Raji (cell line): ENCODE measurements around the gene STKLD1.

ENCODE experiments used
- POLR2A ChIP-seq: IDR thresholded peaks from 2 replicates; pipeline ENCODE4 v1.6.1; 2011; ENCODE audit warnings: low read depth, low read length, control low read depth; ENCODE audit not compliant: insufficient read depth

STKLD1 gene

GRCh38 chr9:133454325-133454724 lies 78.2 kb downstream of the STKLD1 start:
- TF ChIP-seq POLR2A: no peak

- no peak for TF ChIP-seq POLR2A
Measured at GRCh38 chr9:133454943-133455673, 78.9 kb downstream of the STKLD1 start.
